Measurements from ENCODE around the gene OPCML.

The OPCML gene

DNA sequence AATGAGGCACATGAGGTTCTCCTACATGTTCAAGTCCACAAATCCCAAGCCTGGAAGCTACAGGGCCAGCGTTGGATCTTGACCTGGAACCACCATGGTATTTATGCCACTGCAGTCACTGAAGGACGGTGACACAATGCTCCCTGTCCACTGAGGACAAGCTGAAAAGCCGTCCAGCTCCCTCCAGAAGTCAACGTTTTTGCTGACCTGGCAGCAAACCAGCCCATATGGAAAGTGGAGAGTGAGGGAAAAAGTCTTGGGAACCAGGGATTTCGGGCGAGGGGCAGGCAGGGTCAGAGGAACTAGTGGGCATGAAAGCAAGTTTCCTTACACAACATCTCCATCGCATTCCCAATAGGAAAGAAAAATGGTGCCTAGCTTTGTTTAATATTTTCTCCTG lies 33.3 kb downstream of the OPCML start:
- H3K9me3 ChIP-seq (ENCODE audit: control insufficient read depth, insufficient read depth, low read length) = no peaks in the 10 kb centered on the region
- H3K36me3 ChIP-seq (ENCODE audit: control insufficient read depth, low read length) = no peaks in the 10 kb centered on the region
- no peak overlapping the region for H3K4me2 ChIP-seq (ENCODE audit: low read length)
- H3K27me3 ChIP-seq (ENCODE audit: control insufficient read depth, low read length) = no peaks in the 10 kb centered on the region
- TF ChIP-seq EZH2phosphoT487 (IDR thresholded peaks at IDR 0.05; ENCODE audit: borderline replicate concordance, low read length) = no peak
- TF ChIP-seq, protein P1, sequence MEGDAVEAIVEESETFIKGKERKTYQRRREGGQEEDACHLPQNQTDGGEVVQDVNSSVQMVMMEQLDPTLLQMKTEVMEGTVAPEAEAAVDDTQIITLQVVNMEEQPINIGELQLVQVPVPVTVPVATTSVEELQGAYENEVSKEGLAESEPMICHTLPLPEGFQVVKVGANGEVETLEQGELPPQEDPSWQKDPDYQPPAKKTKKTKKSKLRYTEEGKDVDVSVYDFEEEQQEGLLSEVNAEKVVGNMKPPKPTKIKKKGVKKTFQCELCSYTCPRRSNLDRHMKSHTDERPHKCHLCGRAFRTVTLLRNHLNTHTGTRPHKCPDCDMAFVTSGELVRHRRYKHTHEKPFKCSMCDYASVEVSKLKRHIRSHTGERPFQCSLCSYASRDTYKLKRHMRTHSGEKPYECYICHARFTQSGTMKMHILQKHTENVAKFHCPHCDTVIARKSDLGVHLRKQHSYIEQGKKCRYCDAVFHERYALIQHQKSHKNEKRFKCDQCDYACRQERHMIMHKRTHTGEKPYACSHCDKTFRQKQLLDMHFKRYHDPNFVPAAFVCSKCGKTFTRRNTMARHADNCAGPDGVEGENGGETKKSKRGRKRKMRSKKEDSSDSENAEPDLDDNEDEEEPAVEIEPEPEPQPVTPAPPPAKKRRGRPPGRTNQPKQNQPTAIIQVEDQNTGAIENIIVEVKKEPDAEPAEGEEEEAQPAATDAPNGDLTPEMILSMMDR (IDR thresholded peaks at IDR 0.05; ENCODE audit: low read depth, low read length, poor library complexity, severe bottlenecking) = no peak
- no peaks in the 10 kb centered on the region for H3K4me1 ChIP-seq (ENCODE audit: control insufficient read depth, low read length)
- H3K27ac ChIP-seq (ENCODE audit: low read depth, low read length) = no peak overlapping the region
- H3K4me3 ChIP-seq (ENCODE audit: low read length) = no peak overlapping the region
- H3K79me2 ChIP-seq (ENCODE audit: control insufficient read depth, low read length) = no peaks in the 10 kb centered on the region
- no peaks in the 10 kb centered on the region for H3K9me2 ChIP-seq (replicated peaks; ENCODE audit: control insufficient read depth, low read length)
- no peaks in the 10 kb centered on the region for H4K20me1 ChIP-seq (ENCODE audit: control insufficient read depth, insufficient read depth, low read depth, low read length)
- no peaks in the 10 kb centered on the region for H3F3A ChIP-seq (ENCODE audit: control insufficient read depth, insufficient read depth)

DNA sequence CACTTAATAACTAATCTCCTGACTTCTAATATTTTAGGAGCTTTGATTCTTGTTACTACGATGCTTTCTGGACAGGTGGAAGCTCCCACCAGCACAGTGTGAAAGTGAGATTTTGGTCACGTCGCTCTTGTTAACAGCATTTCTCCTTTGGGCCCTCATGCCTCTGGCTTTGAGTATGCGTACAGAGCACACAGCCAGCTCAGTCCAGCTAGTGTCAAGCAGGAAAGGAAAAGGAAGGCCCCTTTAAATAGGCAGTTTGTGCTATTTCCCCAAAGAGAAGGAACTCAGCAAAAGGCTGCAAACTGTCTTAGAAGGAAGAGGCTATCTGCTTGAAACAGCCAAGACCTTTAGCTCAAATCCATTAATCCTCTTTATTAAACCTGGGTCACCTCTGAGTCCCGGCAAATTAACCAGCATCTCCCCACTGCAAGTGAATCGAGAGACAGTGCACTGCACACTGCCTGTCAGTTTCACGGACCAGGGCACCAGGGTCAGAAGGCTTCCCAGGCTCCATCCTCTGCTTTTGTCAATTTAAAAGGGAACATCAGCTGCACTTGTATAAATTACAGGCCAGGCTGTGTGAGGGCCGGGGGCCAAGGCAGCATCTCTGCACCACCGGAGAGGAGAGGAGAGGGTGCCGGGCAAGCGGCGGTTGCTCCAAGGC lies 34.7 kb downstream of the OPCML start:
- H3K4me3 ChIP-seq (ENCODE audit: low read length) = no peak overlapping the region
- no peak overlapping the region for H3K27ac ChIP-seq (ENCODE audit: low read depth, low read length)
- H3K4me2 ChIP-seq (ENCODE audit: low read length) = no peak overlapping the region

DNA sequence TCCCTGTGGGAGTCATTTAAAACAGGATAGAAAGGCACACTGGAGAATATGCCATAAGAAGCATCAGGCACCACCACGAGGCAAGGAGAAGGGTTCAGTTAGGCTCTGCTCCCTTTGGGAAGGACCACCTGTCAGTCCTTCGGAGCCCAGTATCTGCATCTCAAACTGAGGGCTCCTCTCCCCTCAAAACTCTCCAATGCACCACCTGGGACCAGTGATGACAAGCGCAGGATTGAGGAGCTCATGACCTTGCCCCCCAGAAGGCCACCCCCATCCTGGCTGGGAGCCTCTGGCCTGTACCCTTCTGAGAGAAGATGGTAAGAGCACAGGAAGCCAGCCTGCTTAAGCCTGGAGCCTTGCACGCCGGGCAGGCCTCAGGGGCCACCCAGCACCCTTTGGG lies 39.4 kb downstream of the OPCML start:
- no peaks in the 10 kb centered on the region for H3K27me3 ChIP-seq (ENCODE audit: control insufficient read depth, low read length)

More for the DNA sequence above, 34.7 kb downstream of the OPCML start:
- no peaks in the 10 kb centered on the region for H3K79me2 ChIP-seq (ENCODE audit: control insufficient read depth, low read length)
- no peak for TF ChIP-seq EZH2phosphoT487 (IDR thresholded peaks at IDR 0.05; ENCODE audit: borderline replicate concordance, low read length)
- TF ChIP-seq, protein P1 (IDR thresholded peaks at IDR 0.05; ENCODE audit: low read depth, low read length, poor library complexity, severe bottlenecking) = no peak
- H3K27me3 ChIP-seq (ENCODE audit: control insufficient read depth, low read length) = no peaks in the 10 kb centered on the region
- H3K36me3 ChIP-seq (ENCODE audit: control insufficient read depth, low read length) = no peaks in the 10 kb centered on the region
- H3F3A ChIP-seq (ENCODE audit: control insufficient read depth, insufficient read depth) = no peaks in the 10 kb centered on the region
- no peaks in the 10 kb centered on the region for H3K9me2 ChIP-seq (replicated peaks; ENCODE audit: control insufficient read depth, low read length)
- H3K4me1 ChIP-seq (ENCODE audit: control insufficient read depth, low read length) = no peaks in the 10 kb centered on the region
- H3K9me3 ChIP-seq (ENCODE audit: control insufficient read depth, insufficient read depth, low read length) = no peaks in the 10 kb centered on the region; the same call in 1 of the 2 replicates
- H4K20me1 ChIP-seq (ENCODE audit: control insufficient read depth, insufficient read depth, low read depth, low read length) = no peaks in the 10 kb centered on the region

More for the DNA sequence above, 39.4 kb downstream of the OPCML start:
- Histone ChIP-seq H3K4me2 (ENCODE audit: low read length) (no peak overlapping the region), H3K9me2 (replicated peaks; ENCODE audit: control insufficient read depth, low read length) (no peaks in the 10 kb centered on the region), H3K79me2 (ENCODE audit: control insufficient read depth, low read length) (no peaks in the 10 kb centered on the region), H3K36me3 (ENCODE audit: control insufficient read depth, low read length) (no peaks in the 10 kb centered on the region), H4K20me1 (ENCODE audit: control insufficient read depth, insufficient read depth, low read depth, low read length) (no peaks in the 10 kb centered on the region), H3K9me3 (ENCODE audit: control insufficient read depth, insufficient read depth, low read length) (no peaks in the 10 kb centered on the region; the same call in 1 of the 2 replicates), H3K27ac (ENCODE audit: low read depth, low read length) (no peak overlapping the region), H3K4me1 (ENCODE audit: control insufficient read depth, low read length) (no peaks in the 10 kb centered on the region), H3K4me3 (ENCODE audit: low read length) (no peak overlapping the region), H3F3A (ENCODE audit: control insufficient read depth, insufficient read depth) (no peaks in the 10 kb centered on the region)
- TF ChIP-seq EZH2phosphoT487 (IDR thresholded peaks at IDR 0.05; ENCODE audit: borderline replicate concordance, low read length) = no peak
- TF ChIP-seq, protein P1 (IDR thresholded peaks at IDR 0.05; ENCODE audit: low read depth, low read length, poor library complexity, severe bottlenecking) = no peak

All from DOHH2 (cell line).